HG03135 (cell line): ENCODE results near the gene TOMM22.

Experiments
- ATAC-seq: cut with Tn5 transposase; IDR thresholded peaks from one replicate; pipeline ENCODE4 v1.9.1; 2021; ENCODE audit warnings: mild to moderate bottlenecking, moderate library complexity; ENCODE audit not compliant: unreplicated experiment

Gene TOMM22

GRCh38 chr22:38733329-38733723 lies 51.6 kb downstream of the TOMM22 start:
- ATAC-seq = no peak

GRCh38 chr22:38733724-38734381 lies 52.1 kb downstream of the TOMM22 start:
- ATAC-seq = no peak

GRCh38 chr22:38734421-38735100 lies 52.8 kb downstream of the TOMM22 start:
- ATAC-seq = no peak
